WI38 (cell line): Measurements from ENCODE around the gene SPEM3.

ENCODE experiments used
- H3K4me3 ChIP-seq: 2 replicates; pipeline ENCODE4 v1.5.1; 2011; ENCODE audit warnings: low read depth, mild to moderate bottlenecking, control low read depth, low read length
- TF ChIP-seq, protein P1 (sequence below): IDR thresholded peaks from 2 replicates; pipeline ENCODE4 v1.5.1; 2012; ENCODE audit warnings: low read depth, mild to moderate bottlenecking, control low read depth, low read length

Gene SPEM3

GRCh38 chr17:7444682-7445618 lies 16.3 kb downstream of the SPEM3 start, which contains the start of gene CHRNB1:
Gene CHRNB1 (plus strand): TSS chr17:7445061. CDS start chr17:7445128, 67 bp downstream.
- TF ChIP-seq, protein P1, sequence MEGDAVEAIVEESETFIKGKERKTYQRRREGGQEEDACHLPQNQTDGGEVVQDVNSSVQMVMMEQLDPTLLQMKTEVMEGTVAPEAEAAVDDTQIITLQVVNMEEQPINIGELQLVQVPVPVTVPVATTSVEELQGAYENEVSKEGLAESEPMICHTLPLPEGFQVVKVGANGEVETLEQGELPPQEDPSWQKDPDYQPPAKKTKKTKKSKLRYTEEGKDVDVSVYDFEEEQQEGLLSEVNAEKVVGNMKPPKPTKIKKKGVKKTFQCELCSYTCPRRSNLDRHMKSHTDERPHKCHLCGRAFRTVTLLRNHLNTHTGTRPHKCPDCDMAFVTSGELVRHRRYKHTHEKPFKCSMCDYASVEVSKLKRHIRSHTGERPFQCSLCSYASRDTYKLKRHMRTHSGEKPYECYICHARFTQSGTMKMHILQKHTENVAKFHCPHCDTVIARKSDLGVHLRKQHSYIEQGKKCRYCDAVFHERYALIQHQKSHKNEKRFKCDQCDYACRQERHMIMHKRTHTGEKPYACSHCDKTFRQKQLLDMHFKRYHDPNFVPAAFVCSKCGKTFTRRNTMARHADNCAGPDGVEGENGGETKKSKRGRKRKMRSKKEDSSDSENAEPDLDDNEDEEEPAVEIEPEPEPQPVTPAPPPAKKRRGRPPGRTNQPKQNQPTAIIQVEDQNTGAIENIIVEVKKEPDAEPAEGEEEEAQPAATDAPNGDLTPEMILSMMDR = no peak
- H3K4me3 ChIP-seq = peak within 1 kb of the TSS; percentile 31

GRCh38 chr17:7445619-7445968 lies 16.9 kb downstream of the SPEM3 start:
- H3K4me3 ChIP-seq = peak overlapping the region; percentile 31; the same call in 1 of the 2 replicates
- TF ChIP-seq, protein P1 = no peak

DNA sequence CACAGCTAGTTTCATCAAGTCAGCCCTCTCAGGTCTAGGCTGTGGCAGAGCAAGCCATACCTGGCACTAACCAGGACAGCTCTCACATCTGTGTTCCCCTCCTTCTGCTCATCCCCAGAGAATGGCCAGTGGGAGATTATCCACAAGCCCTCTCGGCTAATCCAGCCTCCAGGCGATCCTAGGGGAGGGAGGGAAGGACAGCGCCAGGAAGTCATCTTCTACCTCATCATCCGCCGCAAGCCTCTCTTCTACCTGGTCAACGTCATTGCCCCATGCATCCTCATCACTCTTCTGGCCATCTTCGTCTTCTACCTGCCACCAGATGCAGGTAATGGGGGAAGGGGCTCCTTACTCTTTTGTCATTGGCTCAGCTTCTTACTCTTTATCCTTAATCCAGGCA lies 19.8 kb downstream of the SPEM3 start:
- H3K4me3 ChIP-seq = no peak overlapping the region
- TF ChIP-seq, protein P1 = no peak

DNA sequence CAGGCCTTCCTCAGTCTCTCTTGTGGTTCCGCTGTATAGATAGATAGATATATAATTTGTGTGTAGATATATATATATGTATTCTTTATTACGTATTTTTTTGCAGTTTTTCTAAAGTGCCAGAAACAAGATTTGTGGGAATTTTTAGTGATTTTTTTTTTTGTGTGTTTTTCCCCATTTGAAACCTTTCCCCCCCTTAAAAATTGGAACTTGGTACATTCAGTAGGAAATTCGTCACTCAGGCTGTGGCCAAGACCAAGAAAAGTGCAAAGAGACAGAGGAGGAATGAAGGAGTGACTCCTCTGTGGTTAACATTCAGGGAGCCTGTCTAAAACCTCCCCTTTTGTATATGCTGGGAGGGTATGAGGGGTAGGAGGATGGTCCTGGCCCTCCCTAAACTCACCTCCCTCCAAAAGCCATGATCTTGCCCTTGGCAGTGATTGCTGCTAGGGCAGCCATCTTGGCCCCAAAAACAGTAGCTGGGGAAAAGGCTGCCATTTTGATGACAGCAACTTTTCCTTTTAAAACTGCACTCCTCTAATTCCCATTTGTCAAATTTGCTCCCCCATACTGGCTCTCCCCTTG lies 31.4 kb downstream of the SPEM3 start:
- H3K4me3 ChIP-seq = no peak overlapping the region
- TF ChIP-seq, protein P1 = no peak

- no peak overlapping the region for H3K4me3 ChIP-seq
- TF ChIP-seq, protein P1 = no peak
Observed at GRCh38 chr17:7460850-7461660, 32.4 kb downstream of the SPEM3 start.

GRCh38 chr17:7462474-7463371 lies 34.1 kb downstream of the SPEM3 start:
- TF ChIP-seq, protein P1 = no peak
- H3K4me3 ChIP-seq = no peak overlapping the region
